DMS 273 (cell line): Measurements from ENCODE around the gene CEACAM3.

Experiments used
- DNase-seq: peaks from one replicate; lab custom pipeline; 2025; ENCODE audit not compliant: unreplicated experiment; lab: John Stamatoyannopoulos, UW

CEACAM3 gene

GRCh38 chr19:41792513-41793413 lies 3.6 kb upstream of the CEACAM3 start:
- DNase-seq = peak; percentile 81

- no peak for DNase-seq
Observed at GRCh38 chr19:41793414-41793727, 3.0 kb upstream of the CEACAM3 start.

GRCh38 chr19:41795031-41795461 lies 1.3 kb upstream of the CEACAM3 start:
- DNase-seq = peak; percentile 81

GRCh38 chr19:41796901-41797300 lies 514 bp downstream of the CEACAM3 start:
- no peak for DNase-seq

GRCh38 chr19:41799444-41800000 lies 3.1 kb downstream of the CEACAM3 start:
- DNase-seq = no peak

GRCh38 chr19:41801031-41801430 lies 4.6 kb downstream of the CEACAM3 start:
- no peak for DNase-seq

GRCh38 chr19:41801792-41802211 lies 5.4 kb downstream of the CEACAM3 start:
- DNase-seq = no peak

- no peak for DNase-seq
Observed at GRCh38 chr19:41802770-41803169, 6.4 kb downstream of the CEACAM3 start.

GRCh38 chr19:41804336-41804735 lies 7.9 kb downstream of the CEACAM3 start:
- DNase-seq = no peak

GRCh38 chr19:41807176-41807575 lies 10.8 kb downstream of the CEACAM3 start:
- no peak for DNase-seq

GRCh38 chr19:41808663-41809566 lies 12.5 kb downstream of the CEACAM3 start:
- DNase-seq = no peak

- DNase-seq = no peak
Observed at GRCh38 chr19:41810301-41810700, 13.9 kb downstream of the CEACAM3 start.

GRCh38 chr19:41811036-41811435 lies 14.6 kb downstream of the CEACAM3 start:
- DNase-seq = no peak

GRCh38 chr19:41811981-41812380 lies 15.6 kb downstream of the CEACAM3 start:
- no peak for DNase-seq

- peak; percentile 26 for DNase-seq
Observed at GRCh38 chr19:41813911-41814310, 17.5 kb downstream of the CEACAM3 start.

- no peak for DNase-seq
Observed at GRCh38 chr19:41815301-41815700, 18.9 kb downstream of the CEACAM3 start.

- DNase-seq = no peak
Observed at GRCh38 chr19:41816761-41817160, 20.4 kb downstream of the CEACAM3 start.

GRCh38 chr19:41821003-41821735 lies 24.8 kb downstream of the CEACAM3 start:
- peak; percentile 76 for DNase-seq

GRCh38 chr19:41837981-41838708 lies 41.8 kb downstream of the CEACAM3 start:
- DNase-seq = no peak

- DNase-seq = no peak
Observed at GRCh38 chr19:41839211-41839610, 42.8 kb downstream of the CEACAM3 start.
